Lower leg skin (tissue), 3 donors: Measurements from ENCODE around the gene TTLL5.

Source experiments
- CTCF ChIP-seq, 3 donors: fragments of 450-650 bp; IDR thresholded peaks; one replicate each; pipeline ENCODE4 v1.5.1; 2016; ENCODE audit warnings: antibody characterized with exemption in 3 of 3, mild to moderate bottlenecking in 3 of 3, moderate library complexity in 2 of 3
- POLR2A ChIP-seq, 2 donors: fragments of 450-650 bp; IDR thresholded peaks; one replicate each; pipeline ENCODE4 v1.6.1; 2016 to 2017; ENCODE audit warnings: antibody characterized with exemption in 2 of 2, mild to moderate bottlenecking in 1 of 2, moderate library complexity in 1 of 2

GRCh38 chr14:75840911-75841310 is 179.9 kb downstream of the TTLL5 start:
- TF ChIP-seq CTCF (IDR thresholded peaks at IDR 0.05), result no peak
- no peak for TF ChIP-seq POLR2A (IDR thresholded peaks at IDR 0.05)
